Measurements from ENCODE around the gene ANO9.

GRCh38 chr11:459511-460220 lies 17.9 kb upstream of the ANO9 start:
- TF ChIP-seq CTCF (IDR thresholded peaks at IDR 0.05) (no peak), POLR2A (IDR thresholded peaks at IDR 0.05) (no peak), EP300 (IDR thresholded peaks at IDR 0.05) (no peak)

All from upper lobe of left lung (tissue), 4 donors.